D721Med (cell line): Measurements from ENCODE around the gene TRIM23.
"Not testable (repeated sequence)": the region's sequence is repeated elsewhere in the genome, so short reads cannot be mapped to it uniquely, and the experiment has no call there.

Experiments used
- DNase-seq: peaks from one replicate; pipeline ENCODE4 v3.0.0; 2011; ENCODE audit warnings: low spot score; ENCODE audit not compliant: insufficient read length
- FAIRE-seq: peaks from 2 replicates; lab custom pipeline; 2011; peaks lifted over from hg19 to GRCh38; lab: Jason Lieb, UNC
- TF ChIP-seq, protein P1 (sequence below): IDR thresholded peaks from 2 replicates; pipeline ENCODE4 v1.5.1; 2012; ENCODE audit warnings: mild to moderate bottlenecking, control low read depth; ENCODE audit not compliant: insufficient read depth; ENCODE audit errors: missing control alignments

Gene TRIM23

DNA sequence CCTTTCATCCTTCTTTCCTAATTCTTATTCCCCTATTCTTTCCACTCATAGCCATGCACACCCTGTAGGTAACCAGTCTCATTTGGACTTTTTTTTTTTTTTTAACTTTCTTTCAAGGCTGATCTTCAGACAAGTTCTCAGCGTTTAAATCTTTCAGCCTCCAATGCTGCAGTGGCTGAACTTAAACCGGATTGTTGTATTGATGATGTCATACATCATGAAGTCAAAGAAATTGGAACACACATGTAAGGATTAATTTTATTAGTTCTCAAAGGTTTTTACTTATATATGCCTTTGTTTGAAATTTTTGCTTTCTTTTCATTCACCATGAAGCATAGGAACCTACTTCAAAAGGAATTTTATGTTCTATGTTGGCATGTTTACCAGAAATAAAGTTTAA, 22.8 kb upstream of the TRIM23 start:
- TF ChIP-seq, protein P1, sequence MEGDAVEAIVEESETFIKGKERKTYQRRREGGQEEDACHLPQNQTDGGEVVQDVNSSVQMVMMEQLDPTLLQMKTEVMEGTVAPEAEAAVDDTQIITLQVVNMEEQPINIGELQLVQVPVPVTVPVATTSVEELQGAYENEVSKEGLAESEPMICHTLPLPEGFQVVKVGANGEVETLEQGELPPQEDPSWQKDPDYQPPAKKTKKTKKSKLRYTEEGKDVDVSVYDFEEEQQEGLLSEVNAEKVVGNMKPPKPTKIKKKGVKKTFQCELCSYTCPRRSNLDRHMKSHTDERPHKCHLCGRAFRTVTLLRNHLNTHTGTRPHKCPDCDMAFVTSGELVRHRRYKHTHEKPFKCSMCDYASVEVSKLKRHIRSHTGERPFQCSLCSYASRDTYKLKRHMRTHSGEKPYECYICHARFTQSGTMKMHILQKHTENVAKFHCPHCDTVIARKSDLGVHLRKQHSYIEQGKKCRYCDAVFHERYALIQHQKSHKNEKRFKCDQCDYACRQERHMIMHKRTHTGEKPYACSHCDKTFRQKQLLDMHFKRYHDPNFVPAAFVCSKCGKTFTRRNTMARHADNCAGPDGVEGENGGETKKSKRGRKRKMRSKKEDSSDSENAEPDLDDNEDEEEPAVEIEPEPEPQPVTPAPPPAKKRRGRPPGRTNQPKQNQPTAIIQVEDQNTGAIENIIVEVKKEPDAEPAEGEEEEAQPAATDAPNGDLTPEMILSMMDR: no peak
- FAIRE-seq (no peak), DNase-seq (no peak)

DNA sequence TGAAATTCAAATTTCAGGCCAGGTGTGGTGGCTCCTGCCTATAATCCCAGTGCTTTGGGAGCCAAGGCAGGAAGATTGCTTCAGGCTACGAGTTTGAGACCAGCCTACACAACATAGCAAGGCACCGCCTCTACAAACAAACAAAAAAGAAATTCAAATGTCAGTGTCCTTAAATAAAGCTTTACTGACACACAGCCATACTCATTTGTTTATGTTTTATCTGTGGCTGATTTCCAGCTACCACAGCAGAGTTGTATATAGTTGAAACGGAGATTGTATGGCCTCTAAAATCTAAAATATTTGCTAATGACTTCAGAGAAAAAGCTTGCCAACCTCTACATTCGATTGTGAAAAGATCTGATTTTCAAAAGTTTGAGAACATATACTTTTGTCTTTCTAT, 16.1 kb upstream of the TRIM23 start:
- DNase-seq (no peak), FAIRE-seq (no peak)
- TF ChIP-seq, protein P1: no peak

DNA sequence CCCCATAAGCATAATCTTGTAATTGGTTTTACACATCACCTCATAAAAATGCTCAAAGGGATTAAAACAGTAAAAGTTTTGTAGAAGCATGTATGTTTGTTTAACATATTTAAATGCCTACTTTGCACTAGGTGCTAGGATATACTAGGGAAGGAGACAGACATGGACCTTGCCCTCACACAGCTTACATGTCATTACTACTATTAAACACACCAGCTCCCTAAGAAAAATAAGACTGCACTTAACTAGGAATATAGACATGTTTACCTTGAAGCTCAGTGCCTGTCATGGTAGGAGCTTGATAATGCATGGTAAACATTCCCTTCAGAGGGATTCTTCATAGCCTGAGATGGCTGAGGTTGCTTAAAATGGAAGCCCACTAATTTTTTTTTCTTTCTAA, 6.8 kb upstream of the TRIM23 start:
- no peak for DNase-seq
- FAIRE-seq: peak; percentile 35
- TF ChIP-seq, protein P1: no peak

DNA sequence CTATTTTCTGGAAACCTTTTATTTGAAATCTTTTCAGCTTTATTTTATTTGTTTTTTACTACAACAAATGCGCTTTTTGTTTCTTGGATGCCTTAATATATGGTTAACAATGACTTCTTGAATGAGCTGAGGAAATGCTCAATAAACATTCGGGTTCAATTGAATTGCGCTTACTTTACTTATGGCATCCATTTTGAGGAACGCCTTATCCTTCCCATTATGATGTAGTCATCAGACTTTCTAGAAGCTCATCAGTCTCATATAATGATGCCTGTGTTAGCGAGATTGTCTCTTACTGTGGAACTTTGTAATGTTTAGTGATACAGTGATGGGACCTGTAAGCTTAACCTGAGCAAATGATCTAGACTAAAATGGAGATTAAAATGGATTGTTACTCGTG, 1.6 kb upstream of the TRIM23 start:
- TF ChIP-seq, protein P1: no peak
- FAIRE-seq (no peak), DNase-seq (no peak)

DNA sequence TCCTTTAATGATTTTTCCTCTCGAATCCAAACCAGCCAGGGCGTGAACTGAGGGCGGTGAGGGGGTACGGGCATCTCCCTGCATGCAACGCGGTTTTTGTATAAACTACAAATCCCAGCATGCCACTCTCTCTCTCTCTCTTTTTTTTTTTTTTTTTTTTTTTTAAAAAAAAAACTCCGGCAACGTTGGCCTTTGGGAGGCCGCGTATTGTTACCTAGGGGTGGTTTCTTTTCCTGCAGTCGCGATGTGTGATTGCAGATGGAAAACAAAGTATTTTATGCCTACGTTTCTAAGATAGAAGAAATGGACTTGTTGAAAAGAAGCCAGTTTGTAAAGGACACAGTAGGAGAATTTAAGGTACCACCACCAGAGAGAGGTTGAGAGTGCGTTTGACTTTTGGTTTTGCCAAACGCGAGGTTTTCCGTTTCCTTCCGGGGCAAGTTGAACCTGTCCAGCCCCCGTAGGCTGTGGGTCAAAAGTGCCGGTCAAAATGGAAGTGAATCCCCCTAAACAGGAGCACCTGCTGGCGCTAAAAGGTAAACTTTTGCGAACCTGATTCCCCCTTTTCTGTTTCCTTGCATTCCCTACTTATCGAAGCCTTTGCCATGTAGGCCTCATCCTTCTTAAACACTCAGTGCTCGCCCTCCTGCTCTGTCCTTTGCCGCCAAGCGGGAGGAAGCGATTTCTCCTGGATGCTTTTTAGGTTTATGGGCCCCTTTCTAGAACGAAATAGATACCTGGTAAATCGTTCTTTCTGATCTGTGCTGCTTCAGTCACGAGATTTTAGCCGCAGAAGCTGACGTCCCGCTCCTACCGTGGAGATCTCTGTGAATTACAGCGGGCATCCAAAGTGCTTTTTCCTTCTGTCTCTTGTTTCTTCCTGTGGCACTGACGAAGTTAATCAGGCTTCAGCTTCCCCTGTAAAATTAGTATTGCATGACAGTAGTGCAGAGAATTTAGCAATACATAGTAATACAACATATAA, 730 bp upstream of the TRIM23 start, which contains the start of the genes SHLD3 and TRAPPC13:
Gene SHLD3, plus strand, starts transcription at position 457 of the 985 bp plus-strand sequence. CDS start 4,561 bp downstream, outside the sequence.
Gene TRAPPC13, plus strand, starts transcription at position 457 of the 985 bp plus-strand sequence. Its CDS starts 34 bp downstream, at position 491.
- DNase-seq (no peak), FAIRE-seq (no peak)
- TF ChIP-seq, protein P1: no peak

DNA sequence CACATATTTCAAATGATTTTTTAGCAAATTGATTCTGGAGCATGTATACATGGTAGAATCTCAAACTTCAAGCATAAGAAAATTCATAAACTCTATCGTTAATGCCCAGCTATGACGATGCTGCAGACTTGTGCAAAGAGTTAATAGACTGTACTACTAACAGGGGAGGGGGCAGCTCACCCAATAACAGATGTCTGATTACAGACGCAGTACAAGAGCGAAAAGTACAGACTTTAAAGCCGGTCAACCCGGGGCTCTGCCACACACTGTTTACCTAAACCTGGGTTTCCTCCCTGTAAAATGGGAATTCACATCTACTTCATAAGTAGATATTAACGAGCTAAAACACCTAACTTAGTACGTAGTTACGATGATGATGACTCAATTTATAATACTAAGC, 651 bp downstream of the TRIM23 start:
- FAIRE-seq (no peak), DNase-seq (no peak)
- TF ChIP-seq, protein P1: no peak

DNA sequence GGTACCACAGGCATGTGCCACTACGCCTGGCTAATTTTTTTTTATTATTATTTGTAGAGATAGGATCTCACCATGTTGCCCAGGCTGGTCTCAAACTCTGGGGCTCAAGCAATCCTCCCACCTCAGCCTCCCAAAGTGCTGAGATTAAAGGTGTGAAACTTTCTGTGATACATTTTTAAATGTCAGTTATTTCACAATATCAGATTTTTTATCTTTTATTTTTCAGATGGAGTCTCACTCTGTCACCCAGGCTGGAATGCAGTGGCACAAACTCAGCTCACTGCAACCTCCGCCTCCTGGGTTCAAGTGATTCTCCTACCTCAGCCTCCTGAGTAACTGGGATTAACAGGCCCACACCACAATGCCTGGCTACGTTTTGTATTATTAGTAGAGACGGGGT, 2.2 kb downstream of the TRIM23 start:
- DNase-seq, FAIRE-seq: not testable (repeated sequence)
